ENCODE measurements around the gene KSR1. TPM values are rescaled to one million over a fixed set of nuclear protein-coding genes. Genes with fewer than 3 reads are reported as not detected.
"Not testable (repeated sequence)": the region's sequence is repeated elsewhere in the genome, so short reads cannot be mapped to it uniquely, and the experiment has no call there.

Gene KSR1
- polyA plus RNA-seq, 1 of the 3 experiments (the other 2 are of a cell fraction) = 7.5 TPM

DNA sequence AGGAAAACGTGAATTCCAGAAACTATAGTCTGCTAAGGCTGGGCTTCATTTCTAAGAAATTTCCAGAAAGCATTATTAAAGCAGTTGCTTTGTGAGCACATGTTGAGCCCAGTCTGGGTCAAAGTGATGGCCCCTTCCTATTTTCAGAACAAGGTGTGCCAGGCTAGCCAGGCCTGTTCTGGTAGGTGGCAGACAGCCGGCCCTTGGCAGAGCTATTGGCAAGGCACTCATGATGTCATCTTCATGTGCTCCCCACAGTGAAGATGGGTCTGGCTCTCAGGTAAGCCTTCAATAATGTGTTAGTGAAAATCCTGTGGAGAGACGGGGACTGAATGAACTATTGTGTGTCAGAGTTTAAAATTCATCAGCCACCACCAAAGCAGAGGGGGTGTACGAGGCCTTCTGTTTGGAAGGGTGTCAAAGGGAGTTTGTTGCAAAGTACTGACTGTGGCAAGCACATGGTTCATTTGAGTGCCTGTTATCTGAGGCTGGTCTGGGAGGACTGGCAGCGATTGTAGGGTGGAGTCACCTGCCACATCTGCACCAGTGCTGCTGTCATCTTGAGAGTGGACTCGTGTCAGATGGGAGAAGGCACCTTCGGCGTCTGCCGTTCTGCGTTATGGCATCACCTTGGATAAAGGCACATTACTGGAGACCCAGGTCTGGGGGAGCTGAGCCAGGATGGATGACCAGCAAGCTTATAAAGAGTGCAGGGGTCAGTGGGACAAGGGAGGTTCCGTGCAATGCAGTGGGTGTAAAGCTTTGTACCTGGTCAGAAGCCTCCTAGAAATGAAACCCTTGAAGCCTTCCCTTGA is 43.4 kb downstream of the KSR1 start (continued):
- TF ChIP-seq, protein P1, sequence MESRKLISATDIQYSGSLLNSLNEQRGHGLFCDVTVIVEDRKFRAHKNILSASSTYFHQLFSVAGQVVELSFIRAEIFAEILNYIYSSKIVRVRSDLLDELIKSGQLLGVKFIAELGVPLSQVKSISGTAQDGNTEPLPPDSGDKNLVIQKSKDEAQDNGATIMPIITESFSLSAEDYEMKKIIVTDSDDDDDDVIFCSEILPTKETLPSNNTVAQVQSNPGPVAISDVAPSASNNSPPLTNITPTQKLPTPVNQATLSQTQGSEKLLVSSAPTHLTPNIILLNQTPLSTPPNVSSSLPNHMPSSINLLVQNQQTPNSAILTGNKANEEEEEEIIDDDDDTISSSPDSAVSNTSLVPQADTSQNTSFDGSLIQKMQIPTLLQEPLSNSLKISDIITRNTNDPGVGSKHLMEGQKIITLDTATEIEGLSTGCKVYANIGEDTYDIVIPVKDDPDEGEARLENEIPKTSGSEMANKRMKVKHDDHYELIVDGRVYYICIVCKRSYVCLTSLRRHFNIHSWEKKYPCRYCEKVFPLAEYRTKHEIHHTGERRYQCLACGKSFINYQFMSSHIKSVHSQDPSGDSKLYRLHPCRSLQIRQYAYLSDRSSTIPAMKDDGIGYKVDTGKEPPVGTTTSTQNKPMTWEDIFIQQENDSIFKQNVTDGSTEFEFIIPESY (IDR thresholded peaks at IDR 0.05; ENCODE audit: borderline replicate concordance, low read depth) = no peak
- no peak for TF ChIP-seq FOSL2 (IDR thresholded peaks at IDR 0.05; ENCODE audit: borderline replicate concordance, low read depth)

DNA sequence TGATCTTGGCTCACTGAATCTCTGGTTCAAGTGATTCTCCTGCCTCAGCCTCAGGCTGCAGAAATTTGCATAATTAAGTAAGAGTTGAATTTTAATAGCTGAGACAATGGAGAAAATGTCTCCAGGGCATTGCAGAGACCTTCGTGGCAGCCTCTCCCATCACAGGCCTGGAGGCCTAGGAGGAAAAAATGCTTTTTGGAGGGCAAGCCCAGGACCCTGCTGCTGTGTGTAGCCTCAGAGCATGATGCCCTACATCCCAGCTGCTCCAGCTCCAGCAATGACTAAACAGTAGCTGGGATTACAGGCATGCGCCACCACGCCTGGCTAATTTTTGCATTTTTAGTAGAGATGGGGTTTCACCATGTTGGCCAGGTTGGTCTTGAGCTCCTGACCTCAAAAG is 45.1 kb downstream of the KSR1 start:
- not testable (repeated sequence) for H3K27me3 ChIP-seq (ENCODE audit: insufficient read depth)
- POLR2A ChIA-PET = interaction anchor here (0.8 to 1.1 kb wide), 2 partner anchors 27 to 48 kb away, joined by 3 to 4 read pairs; no protein-coding TSS in a partner anchor

DNA sequence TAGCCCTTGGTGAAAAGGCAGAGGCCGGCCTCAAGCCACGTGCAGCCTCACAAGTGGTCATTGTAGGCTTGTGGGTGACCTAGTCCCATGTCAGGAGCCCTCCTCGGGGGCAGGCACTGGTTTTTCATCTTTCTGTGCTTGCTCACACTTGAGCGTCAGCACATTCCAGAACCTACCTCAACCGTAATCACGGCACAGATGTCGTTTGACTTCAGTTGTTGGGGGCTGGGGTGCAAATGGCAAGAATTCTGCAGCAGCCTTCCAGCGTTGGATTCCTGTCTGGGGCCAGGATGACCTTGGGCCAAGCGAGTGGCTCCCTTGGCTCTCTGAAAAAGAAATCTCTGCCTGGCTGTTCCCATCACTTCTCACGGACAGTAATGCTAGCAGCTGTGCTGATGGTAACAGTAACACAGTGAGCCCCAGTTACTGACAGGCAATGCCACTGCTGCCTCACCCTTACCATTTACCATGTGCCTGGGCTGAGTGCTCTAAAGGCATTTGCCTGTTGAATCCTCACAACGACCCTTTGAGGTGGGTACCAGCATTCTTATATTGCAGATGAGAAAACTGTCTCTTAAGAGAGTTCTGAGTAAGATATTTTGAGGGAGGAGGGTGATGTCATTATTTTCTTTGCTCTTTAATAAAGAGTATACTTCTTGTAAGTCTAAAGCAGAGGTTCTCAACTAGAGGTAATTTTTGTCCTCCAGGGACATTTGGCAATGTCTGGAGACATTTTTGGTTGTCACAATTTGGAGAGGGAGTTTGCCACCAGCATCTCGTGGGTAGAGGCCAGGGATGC is 46.5 kb downstream of the KSR1 start:
- CTCF ChIA-PET = interaction anchor here (0.9 kb wide), 2 partner anchors 9 to 50 kb away, joined by 3 read pairs; no protein-coding TSS in a partner anchor
- Histone ChIP-seq H3K79me2 (ENCODE audit: insufficient read depth) (no peaks in the 10 kb centered on the region), H3K4me3 (ENCODE audit: low read depth in 2 of 2, low read length in 1 of 2) (no peak overlapping the region), H3K9me2 (no peaks in the 10 kb centered on the region), H3K4me2 (no peak overlapping the region), H2AFZ (ENCODE audit: low read depth) (no peak overlapping the region), H4K20me1 (ENCODE audit: insufficient read depth) (no peaks in the 10 kb centered on the region), H3K9me3 (no peaks in the 10 kb centered on the region), H3F3A (replicated peaks; ENCODE audit: insufficient read depth) (no peaks in the 10 kb centered on the region), H3K27me3 (ENCODE audit: insufficient read depth) (no peaks in the 10 kb centered on the region), H3K4me1 (ENCODE audit: control insufficient read depth in 1 of 2, insufficient read depth in 2 of 2, low read depth in 1 of 2, low read length in 1 of 2) (no peaks in the 10 kb centered on the region; a peak in 1 of 4 replicates), H3K36me3 (replicated peaks in 1 of 2; ENCODE audit: control insufficient read depth in 1 of 2, insufficient read depth in 2 of 2, low read length in 1 of 2) (no peaks in the 10 kb centered on the region), H3K9ac (no peak overlapping the region), H3K27ac (ENCODE audit: low read depth in 2 of 2, low read length in 1 of 2) (no peak overlapping the region)
- DNase-seq = no peak
- WGBS (ENCODE audit: low lambda C conversion rate) = 81% methylated on average over 11 of the region's 12 CpGs
- TF ChIP-seq, protein P2, sequence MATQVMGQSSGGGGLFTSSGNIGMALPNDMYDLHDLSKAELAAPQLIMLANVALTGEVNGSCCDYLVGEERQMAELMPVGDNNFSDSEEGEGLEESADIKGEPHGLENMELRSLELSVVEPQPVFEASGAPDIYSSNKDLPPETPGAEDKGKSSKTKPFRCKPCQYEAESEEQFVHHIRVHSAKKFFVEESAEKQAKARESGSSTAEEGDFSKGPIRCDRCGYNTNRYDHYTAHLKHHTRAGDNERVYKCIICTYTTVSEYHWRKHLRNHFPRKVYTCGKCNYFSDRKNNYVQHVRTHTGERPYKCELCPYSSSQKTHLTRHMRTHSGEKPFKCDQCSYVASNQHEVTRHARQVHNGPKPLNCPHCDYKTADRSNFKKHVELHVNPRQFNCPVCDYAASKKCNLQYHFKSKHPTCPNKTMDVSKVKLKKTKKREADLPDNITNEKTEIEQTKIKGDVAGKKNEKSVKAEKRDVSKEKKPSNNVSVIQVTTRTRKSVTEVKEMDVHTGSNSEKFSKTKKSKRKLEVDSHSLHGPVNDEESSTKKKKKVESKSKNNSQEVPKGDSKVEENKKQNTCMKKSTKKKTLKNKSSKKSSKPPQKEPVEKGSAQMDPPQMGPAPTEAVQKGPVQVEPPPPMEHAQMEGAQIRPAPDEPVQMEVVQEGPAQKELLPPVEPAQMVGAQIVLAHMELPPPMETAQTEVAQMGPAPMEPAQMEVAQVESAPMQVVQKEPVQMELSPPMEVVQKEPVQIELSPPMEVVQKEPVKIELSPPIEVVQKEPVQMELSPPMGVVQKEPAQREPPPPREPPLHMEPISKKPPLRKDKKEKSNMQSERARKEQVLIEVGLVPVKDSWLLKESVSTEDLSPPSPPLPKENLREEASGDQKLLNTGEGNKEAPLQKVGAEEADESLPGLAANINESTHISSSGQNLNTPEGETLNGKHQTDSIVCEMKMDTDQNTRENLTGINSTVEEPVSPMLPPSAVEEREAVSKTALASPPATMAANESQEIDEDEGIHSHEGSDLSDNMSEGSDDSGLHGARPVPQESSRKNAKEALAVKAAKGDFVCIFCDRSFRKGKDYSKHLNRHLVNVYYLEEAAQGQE (IDR thresholded peaks at IDR 0.05; ENCODE audit: low read depth, low read length) = no peak
- TF ChIP-seq FOSL2 (IDR thresholded peaks at IDR 0.05; ENCODE audit: borderline replicate concordance, low read depth) (no peak), RFX5 (IDR thresholded peaks at IDR 0.05; ENCODE audit: low read length) (no peak), JUND (IDR thresholded peaks at IDR 0.05) (no peak), ELF1 (IDR thresholded peaks at IDR 0.05) (no peak), NFIC (IDR thresholded peaks at IDR 0.05; ENCODE audit: borderline replicate concordance) (no peak), RCOR1 (IDR thresholded peaks at IDR 0.05; ENCODE audit: low read length) (no peak), EP300 (IDR thresholded peaks at IDR 0.05; ENCODE audit: borderline replicate concordance in 1 of 2, low read depth in 1 of 2, low read length in 1 of 2) (no peak)
- TF ChIP-seq, protein P3, sequence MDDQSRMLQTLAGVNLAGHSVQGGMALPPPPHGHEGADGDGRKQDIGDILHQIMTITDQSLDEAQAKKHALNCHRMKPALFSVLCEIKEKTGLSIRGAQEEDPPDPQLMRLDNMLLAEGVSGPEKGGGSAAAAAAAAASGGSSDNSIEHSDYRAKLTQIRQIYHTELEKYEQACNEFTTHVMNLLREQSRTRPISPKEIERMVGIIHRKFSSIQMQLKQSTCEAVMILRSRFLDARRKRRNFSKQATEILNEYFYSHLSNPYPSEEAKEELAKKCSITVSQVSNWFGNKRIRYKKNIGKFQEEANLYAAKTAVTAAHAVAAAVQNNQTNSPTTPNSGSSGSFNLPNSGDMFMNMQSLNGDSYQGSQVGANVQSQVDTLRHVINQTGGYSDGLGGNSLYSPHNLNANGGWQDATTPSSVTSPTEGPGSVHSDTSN (IDR thresholded peaks at IDR 0.05) = no peak
- TF ChIP-seq, protein P4, sequence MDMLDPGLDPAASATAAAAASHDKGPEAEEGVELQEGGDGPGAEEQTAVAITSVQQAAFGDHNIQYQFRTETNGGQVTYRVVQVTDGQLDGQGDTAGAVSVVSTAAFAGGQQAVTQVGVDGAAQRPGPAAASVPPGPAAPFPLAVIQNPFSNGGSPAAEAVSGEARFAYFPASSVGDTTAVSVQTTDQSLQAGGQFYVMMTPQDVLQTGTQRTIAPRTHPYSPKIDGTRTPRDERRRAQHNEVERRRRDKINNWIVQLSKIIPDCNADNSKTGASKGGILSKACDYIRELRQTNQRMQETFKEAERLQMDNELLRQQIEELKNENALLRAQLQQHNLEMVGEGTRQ (IDR thresholded peaks at IDR 0.05; ENCODE audit: borderline replicate concordance, low read depth, low read length) = no peak
- POLR2A ChIA-PET = no interaction called here

More for the DNA sequence above, 45.1 kb downstream of the KSR1 start:
- H4K20me1 ChIP-seq (ENCODE audit: insufficient read depth); H3K27ac ChIP-seq (ENCODE audit: low read depth in 2 of 2, low read length in 1 of 2); H3K79me2 ChIP-seq (ENCODE audit: insufficient read depth); H3K9me2 ChIP-seq; H3K4me1 ChIP-seq (ENCODE audit: control insufficient read depth in 1 of 2, insufficient read depth in 2 of 2, low read depth in 1 of 2, low read length in 1 of 2); H3F3A ChIP-seq (replicated peaks; ENCODE audit: insufficient read depth); H3K9ac ChIP-seq; H2AFZ ChIP-seq (ENCODE audit: low read depth); H3K9me3 ChIP-seq; H3K36me3 ChIP-seq (replicated peaks in 1 of 2; ENCODE audit: control insufficient read depth in 1 of 2, insufficient read depth in 2 of 2, low read length in 1 of 2); DNase-seq; H3K4me3 ChIP-seq (ENCODE audit: low read depth in 2 of 2, low read length in 1 of 2); H3K4me2 ChIP-seq: not testable (repeated sequence)
- CTCF ChIA-PET = interaction anchor here (0.9 to 1.7 kb wide), 3 partner anchors 46 to 101 kb away, joined by 3 to 4 read pairs (median 3); no protein-coding TSS in a partner anchor
- WGBS (ENCODE audit: low lambda C conversion rate) = 86% methylated on average over 3 of the region's 3 CpGs
